ENCODE measurements around the gene AKR1E2. TPM values are rescaled to one million over a fixed set of nuclear protein-coding genes. Genes with fewer than 3 reads are reported as not detected.
A peak's percentile ranks its signal among the peaks of the same experiment; 100 is the strongest.

Gene AKR1E2
- polyA plus RNA-seq, 3 donors, result 0.45 to 0.74 (median 0.67) TPM

DNA sequence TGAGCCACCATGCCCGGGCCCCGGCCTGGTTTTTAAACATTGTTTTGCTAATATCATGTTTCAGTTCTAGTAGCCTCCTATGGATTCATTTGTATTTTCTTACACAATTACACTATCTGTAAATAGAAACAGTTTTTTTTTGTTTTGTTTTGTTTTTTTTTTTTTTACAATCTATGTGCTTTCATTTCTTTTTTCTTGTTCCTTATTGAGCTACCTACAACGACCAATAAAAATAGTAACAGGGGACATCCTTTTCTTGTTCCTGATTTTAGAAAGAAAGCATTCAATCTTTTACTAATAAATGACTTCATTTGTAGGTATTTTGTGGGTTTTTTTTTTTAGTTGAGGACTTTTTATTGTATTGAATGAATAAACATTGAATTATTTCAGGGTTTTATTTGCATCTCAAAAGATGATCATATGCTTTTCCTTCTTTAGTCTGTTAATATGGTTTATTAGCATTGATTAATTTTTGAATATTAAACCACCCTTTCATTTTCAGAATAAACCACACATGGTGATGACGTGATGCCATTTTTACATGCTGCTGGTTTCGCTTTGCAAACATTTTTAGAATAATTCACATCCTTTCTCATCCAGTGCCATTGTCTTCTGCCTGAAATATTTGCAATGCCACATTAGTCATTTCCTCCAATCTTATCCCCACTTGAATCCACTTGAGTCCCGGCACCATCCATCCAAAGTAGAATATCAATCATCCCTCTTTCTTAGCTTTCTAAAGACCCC is 18.1 kb upstream of the AKR1E2 start:
- Histone ChIP-seq H3K36me3 (replicated peaks in 1 of 2; ENCODE audit: control insufficient read depth in 1 of 2, insufficient read depth in 2 of 2, low read length in 2 of 2) (no peaks in the 10 kb centered on the region), H3K9ac (ENCODE audit: insufficient read depth, low read length, poor library complexity, severe bottlenecking) (no peak overlapping the region), H3K79me2 (ENCODE audit: insufficient read depth, low read length) (no peaks in the 10 kb centered on the region), H3K27ac (ENCODE audit: low read depth in 1 of 2, low read length in 2 of 2) (no peak overlapping the region), H3K4me2 (replicated peaks; ENCODE audit: extremely low read depth, low read length, poor library complexity, severe bottlenecking) (no peak overlapping the region), H3K9me3 (replicated peaks in 1 of 2; ENCODE audit: control insufficient read depth in 1 of 2, insufficient read depth in 1 of 2, low read length in 2 of 2) (no peaks in the 10 kb centered on the region), H3K27me3 (ENCODE audit: control insufficient read depth in 2 of 2, insufficient read depth in 2 of 2, low read length in 2 of 2) (no peaks in the 10 kb centered on the region), H3K4me1 (ENCODE audit: control insufficient read depth in 1 of 2, insufficient read depth in 2 of 2, low read length in 2 of 2) (peaks cover 27 to 28% of the 10 kb centered on the region in 2 donors), H4K20me1 (ENCODE audit: insufficient read depth, low read length) (no peaks in the 10 kb centered on the region), H3K4me3 (replicated peaks in 1 of 3; ENCODE audit: low read depth in 2 of 3, low read length in 3 of 3) (no peak overlapping the region), H2AFZ (ENCODE audit: insufficient read depth, low read depth, low read length, poor library complexity, severe bottlenecking) (no peak overlapping the region)
- H3K36me3 Mint-ChIP-seq, result no peaks in the 10 kb centered on the region
- no peak overlapping the region for H3K4me3 Mint-ChIP-seq
- H3K27me3 Mint-ChIP-seq (ENCODE audit: low read depth in 3 of 3), result peaks cover 0 to 1% (median 1%) of the 10 kb centered on the region in 3 donors
- H3K4me1 Mint-ChIP-seq, result peaks cover 33% of the 10 kb centered on the region
- intact Hi-C loops (cut with micrococcal nuclease), result no loop called here
- no peak for TF ChIP-seq CTCF (IDR thresholded peaks at IDR 0.05)
- DNase-seq, result no peak
- WGBS (ENCODE audit: insufficient coverage), result 47% methylated on average over 3 of the region's 6 CpGs
- H3K9me3 Mint-ChIP-seq, result no peaks in the 10 kb centered on the region
- peak overlapping the region in 6 of 7 donors; percentile 4 to 73 (median 25) for H3K27ac Mint-ChIP-seq

- no peak for DNase-seq
- Mint-ChIP-seq H3K9me3 (no peaks in the 10 kb centered on the region), H3K4me3 (no peak overlapping the region), H3K27me3 (ENCODE audit: low read depth in 3 of 3) (peaks cover 0 to 3% (median 0%) of the 10 kb centered on the region in 3 donors), H3K27ac (no peak overlapping the region), H3K36me3 (no peaks in the 10 kb centered on the region), H3K4me1 (peaks cover 39% of the 10 kb centered on the region)
- Histone ChIP-seq H3K4me3 (replicated peaks in 1 of 3; ENCODE audit: low read depth in 2 of 3, low read length in 3 of 3) (no peak overlapping the region), H2AFZ (ENCODE audit: insufficient read depth, low read depth, low read length, poor library complexity, severe bottlenecking) (no peak overlapping the region), H3K27ac (ENCODE audit: low read depth in 1 of 2, low read length in 2 of 2) (no peak overlapping the region), H3K4me2 (replicated peaks; ENCODE audit: extremely low read depth, low read length, poor library complexity, severe bottlenecking) (no peak overlapping the region), H3K36me3 (replicated peaks in 1 of 2; ENCODE audit: control insufficient read depth in 1 of 2, insufficient read depth in 2 of 2, low read length in 2 of 2) (no peaks in the 10 kb centered on the region), H3K9ac (ENCODE audit: insufficient read depth, low read length, poor library complexity, severe bottlenecking) (no peak overlapping the region), H3K27me3 (ENCODE audit: control insufficient read depth in 2 of 2, insufficient read depth in 2 of 2, low read length in 2 of 2) (no peaks in the 10 kb centered on the region), H3K9me3 (replicated peaks in 1 of 2; ENCODE audit: control insufficient read depth in 1 of 2, insufficient read depth in 1 of 2, low read length in 2 of 2) (no peaks in the 10 kb centered on the region), H4K20me1 (ENCODE audit: insufficient read depth, low read length) (no peaks in the 10 kb centered on the region), H3K79me2 (ENCODE audit: insufficient read depth, low read length) (no peaks in the 10 kb centered on the region), H3K4me1 (ENCODE audit: control insufficient read depth in 1 of 2, insufficient read depth in 2 of 2, low read length in 2 of 2) (peaks cover 34 to 35% of the 10 kb centered on the region in 2 donors)
- intact Hi-C loops (cut with micrococcal nuclease), result no loop called here
- TF ChIP-seq CTCF (IDR thresholded peaks at IDR 0.05), result no peak
- 100% methylated on average over 2 of the region's 4 CpGs for WGBS (ENCODE audit: insufficient coverage)
Observed at GRCh38 chr10:4809156-4809555, 16.9 kb upstream of the AKR1E2 start.

Measured in CD14-positive monocyte (primary cell).